Trophoblast cell (in vitro differentiated cells and primary cell): Measurements from ENCODE around the gene PTPRN2.
"Not testable (repeated sequence)": the region's sequence is repeated elsewhere in the genome, so short reads cannot be mapped to it uniquely, and the experiment has no call there.

ENCODE experiments used
- DNase-seq, 2 donors: peaks; one replicate each; pipeline ENCODE4 v3.0.0-alpha.2; 2016
- H2AFZ ChIP-seq: 2 replicates; pipeline ENCODE4 v1.6.1; 2013; ENCODE audit warnings: low read length, moderate library complexity, mild to moderate bottlenecking; ENCODE audit not compliant: insufficient read depth, poor library complexity
- H2AK5ac ChIP-seq: 2 replicates; pipeline ENCODE4 v1.6.1; 2013; ENCODE audit warnings: mild to moderate bottlenecking, low read length
- H2BK120ac ChIP-seq: 2 replicates; pipeline ENCODE4 v1.6.1; 2013; ENCODE audit warnings: low read length, mild to moderate bottlenecking, moderate library complexity; ENCODE audit not compliant: insufficient read depth, poor library complexity
- H2BK12ac ChIP-seq: 2 replicates; pipeline ENCODE4 v1.6.1; 2013; ENCODE audit warnings: mild to moderate bottlenecking, low read length, moderate library complexity
- H2BK5ac ChIP-seq: 2 replicates; pipeline ENCODE4 v1.6.1; 2013; ENCODE audit warnings: low read length, low read depth, moderate library complexity, mild to moderate bottlenecking; ENCODE audit not compliant: poor library complexity
- H3K14ac ChIP-seq: 2 replicates; pipeline ENCODE4 v1.6.1; 2013; ENCODE audit warnings: mild to moderate bottlenecking, low read length
- H3K18ac ChIP-seq: 2 replicates; pipeline ENCODE4 v1.6.1; 2013; ENCODE audit warnings: mild to moderate bottlenecking, low read length
- H3K23ac ChIP-seq: 2 replicates; pipeline ENCODE4 v1.6.1; 2013; ENCODE audit warnings: low read length
- H3K27ac ChIP-seq: 2 replicates; pipeline ENCODE4 v1.5.1; 2013; ENCODE audit warnings: low read depth, mild to moderate bottlenecking, inconsistent platforms, low read length, moderate library complexity
- H3K27me3 ChIP-seq: 2 replicates; pipeline ENCODE4 v1.6.1; 2013; ENCODE audit warnings: inconsistent platforms, mild to moderate bottlenecking, low read length, moderate library complexity; ENCODE audit not compliant: insufficient read depth
- H3K36me3 ChIP-seq, 2 experiments: 1 replicate in 1 of 2; 2 replicates in 1 of 2; pipeline ENCODE4 v1.6.1; 2013; ENCODE audit warnings: low read length in 2 of 2, mild to moderate bottlenecking in 2 of 2, moderate library complexity in 1 of 2; ENCODE audit not compliant: insufficient read depth in 2 of 2, control insufficient read depth in 1 of 2
- H3K4ac ChIP-seq: 2 replicates; pipeline ENCODE4 v1.6.1; 2013; ENCODE audit warnings: low read depth, mild to moderate bottlenecking, low read length, moderate library complexity
- H3K4me1 ChIP-seq, 2 experiments: 1 replicate in 1 of 2; 2 replicates in 1 of 2; pipeline ENCODE4 v1.6.1; 2013; ENCODE audit warnings: low read length in 2 of 2, mild to moderate bottlenecking in 2 of 2, moderate library complexity in 1 of 2; ENCODE audit not compliant: insufficient read depth in 2 of 2, control insufficient read depth in 1 of 2
- H3K4me2 ChIP-seq: 2 replicates; pipeline ENCODE4 v1.6.1; 2013; ENCODE audit warnings: inconsistent platforms, mild to moderate bottlenecking, low read length, moderate library complexity
- H3K4me3 ChIP-seq: 2 replicates; pipeline ENCODE4 v1.5.1; 2013; ENCODE audit warnings: mild to moderate bottlenecking, low read depth, low read length, inconsistent platforms
- H3K79me1 ChIP-seq: one replicate; pipeline ENCODE4 v1.6.1; 2013; ENCODE audit warnings: low read length
- H3K79me2 ChIP-seq: 2 replicates; pipeline ENCODE4 v1.6.1; 2013; ENCODE audit warnings: low read length, mild to moderate bottlenecking; ENCODE audit not compliant: control insufficient read depth, insufficient read depth, poor library complexity
- H3K9ac ChIP-seq: 2 replicates; pipeline ENCODE4 v1.6.1; 2013; ENCODE audit warnings: mild to moderate bottlenecking, low read length
- H3K9me3 ChIP-seq: 2 replicates; pipeline ENCODE4 v1.6.1; 2013; ENCODE audit warnings: low read depth, mild to moderate bottlenecking, control low read depth, inconsistent platforms, low read length; ENCODE audit not compliant: insufficient read depth
- H4K12ac ChIP-seq: 2 replicates; pipeline ENCODE4 v1.6.1; 2013; ENCODE audit warnings: low read depth, mild to moderate bottlenecking, low read length, moderate library complexity
- H4K8ac ChIP-seq: 2 replicates; pipeline ENCODE4 v1.6.1; 2013; ENCODE audit warnings: low read depth, mild to moderate bottlenecking, low read length, moderate library complexity
- H4K91ac ChIP-seq: one replicate; pipeline ENCODE4 v1.6.1; 2013; ENCODE audit warnings: low read depth, mild to moderate bottlenecking, low read length, moderate library complexity
- WGBS: extraction: QIAGEN DNeasy Blood & Tissue Kit; methylation state at CpG from one replicate; pipeline ENCODE4 v1.1.7; 2013; ENCODE audit warnings: missing lambda C conversion rate; ENCODE audit not compliant: insufficient read length, insufficient coverage; ENCODE audit errors: extremely low coverage; 5-methylcytosine and 5-hydroxymethylcytosine counted together

The PTPRN2 gene

DNA sequence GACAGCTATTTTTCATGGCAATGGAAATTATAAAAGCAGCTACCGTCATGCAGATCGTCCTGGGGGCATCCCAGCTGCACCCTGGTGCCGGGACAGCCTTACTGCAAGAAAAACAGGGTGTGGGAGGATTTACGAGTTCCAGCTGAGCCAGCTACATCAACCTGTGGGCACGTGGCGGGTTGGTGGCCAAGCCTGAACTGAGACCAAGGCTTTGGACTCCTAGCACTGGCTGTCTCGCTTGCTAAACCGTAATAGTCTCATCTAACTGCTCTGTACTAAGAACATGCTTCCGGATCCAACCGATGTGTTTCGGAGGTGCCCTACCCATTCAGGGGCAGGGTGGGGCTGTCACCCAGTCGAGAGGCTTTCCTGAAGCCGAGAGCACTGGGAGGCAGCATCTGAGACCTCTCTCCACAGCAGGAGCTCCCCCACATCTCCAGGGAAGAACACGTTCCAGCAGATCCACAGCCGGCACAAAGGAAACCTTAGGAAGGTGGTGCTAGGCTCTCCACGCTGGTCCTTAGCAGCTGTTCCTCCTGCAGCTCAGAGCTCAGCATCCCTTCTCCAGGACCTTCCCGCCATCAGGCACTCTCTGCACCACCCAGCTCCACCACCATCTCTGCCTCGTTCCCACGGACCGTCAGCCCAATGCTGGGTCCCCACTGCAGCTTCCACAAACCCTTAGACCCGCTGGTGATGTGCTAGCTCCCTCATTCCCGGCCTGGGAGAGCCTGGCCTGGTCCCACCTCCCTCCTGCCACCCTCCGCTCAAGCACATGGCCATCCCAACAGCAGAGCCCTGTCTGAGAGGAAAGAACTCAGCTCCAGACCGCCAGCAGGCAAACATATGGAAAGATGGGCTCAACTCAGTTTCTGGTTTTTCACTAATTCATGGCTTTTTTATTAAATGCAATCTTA is 158.5 kb downstream of the PTPRN2 start:
- Histone ChIP-seq H3K18ac (no peak overlapping the region), H3K23ac (no peak overlapping the region), H4K8ac (no peak overlapping the region), H3K27ac (no peak overlapping the region), H2BK120ac (no peak overlapping the region), H3K9ac (no peak overlapping the region), H3K14ac (no peak overlapping the region), H3K4me1 (no peaks in the 10 kb centered on the region), H3K27me3 (no peaks in the 10 kb centered on the region), H3K9me3 (peaks cover 5% of the 10 kb centered on the region), H4K91ac (no peak overlapping the region), H3K4me2 (no peak overlapping the region), H2BK5ac (no peak overlapping the region), H3K79me1 (no peaks in the 10 kb centered on the region), H2AK5ac (no peak overlapping the region), H3K36me3 (no peaks in the 10 kb centered on the region), H3K79me2 (no peaks in the 10 kb centered on the region), H3K4ac (no peak overlapping the region), H4K12ac (no peak overlapping the region), H2BK12ac (no peak overlapping the region), H2AFZ (no peak overlapping the region), H3K4me3 (no peak overlapping the region)
- no CpG with 5 or more reads among the region's 24 CpGs for WGBS
- DNase-seq = no peak

DNA sequence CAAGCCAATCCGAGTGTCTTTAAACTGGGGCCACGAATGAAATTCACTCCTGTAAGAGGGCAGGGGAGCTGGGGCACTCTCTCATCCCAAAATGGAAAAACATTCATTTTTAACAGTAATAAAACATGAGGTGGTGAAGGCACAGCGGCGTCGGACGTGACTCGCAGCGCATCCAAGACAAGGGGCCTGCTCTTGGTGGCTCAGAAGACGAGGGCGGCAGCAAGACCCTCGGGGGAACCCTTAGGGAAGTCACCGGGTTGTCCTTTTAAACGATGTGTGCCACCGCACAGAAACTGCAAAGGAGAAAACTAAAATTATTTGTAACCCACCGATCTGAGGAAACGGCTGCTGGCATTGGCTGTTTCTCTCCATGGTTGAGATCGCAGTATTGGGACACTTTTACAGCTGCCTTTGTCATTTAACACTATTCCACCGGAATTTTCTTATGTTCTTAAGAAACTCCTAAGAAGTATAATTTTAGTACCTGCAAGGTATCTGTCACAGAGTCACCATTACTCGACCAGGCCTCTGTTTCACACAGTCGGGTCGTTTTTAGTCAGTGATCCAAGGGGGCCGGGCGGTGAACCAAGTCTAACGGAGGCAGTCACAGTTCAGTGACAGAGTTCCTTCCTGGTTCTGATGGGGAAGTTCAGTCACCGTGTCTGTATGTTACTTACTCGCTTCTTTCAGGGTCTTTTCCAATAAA is 159.3 kb downstream of the PTPRN2 start:
- Histone ChIP-seq H3K9me3 (peaks cover 5% of the 10 kb centered on the region), H2BK5ac (no peak overlapping the region), H3K27ac (no peak overlapping the region), H3K4me2 (no peak overlapping the region), H4K8ac (no peak overlapping the region), H3K9ac (no peak overlapping the region), H3K79me1 (no peaks in the 10 kb centered on the region), H3K27me3 (no peaks in the 10 kb centered on the region), H4K12ac (no peak overlapping the region), H3K4ac (no peak overlapping the region), H2AK5ac (no peak overlapping the region), H3K4me3 (no peak overlapping the region), H4K91ac (no peak overlapping the region), H3K14ac (no peak overlapping the region), H3K18ac (no peak overlapping the region), H2BK12ac (no peak overlapping the region), H3K4me1 (no peaks in the 10 kb centered on the region), H3K36me3 (no peaks in the 10 kb centered on the region), H3K79me2 (no peaks in the 10 kb centered on the region), H2BK120ac (no peak overlapping the region), H2AFZ (no peak overlapping the region), H3K23ac (no peak overlapping the region)
- no CpG with 5 or more reads among the region's 26 CpGs for WGBS
- no peak for DNase-seq

DNA sequence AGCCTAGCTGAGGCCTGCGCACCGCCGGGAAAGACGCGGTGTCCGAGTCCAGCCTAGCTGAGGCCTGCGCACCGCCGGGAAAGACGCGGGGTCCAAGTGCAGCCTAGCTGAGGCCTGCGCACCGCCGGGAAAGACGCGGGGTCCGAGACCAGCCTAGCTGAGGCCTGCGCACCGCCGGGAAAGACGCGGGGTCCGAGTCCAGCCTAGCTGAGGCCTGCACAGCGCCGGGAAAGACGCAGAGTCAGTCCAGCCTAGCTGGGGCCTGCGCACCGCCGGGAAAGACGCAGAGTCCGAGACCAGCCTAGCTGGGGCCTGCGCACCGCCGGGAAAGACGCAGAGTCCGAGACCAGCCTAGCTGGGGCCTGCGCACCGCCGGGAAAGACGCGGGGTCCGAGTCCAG is 161.9 kb downstream of the PTPRN2 start:
- H2BK12ac ChIP-seq, H4K8ac ChIP-seq, H3K9me3 ChIP-seq, H3K79me2 ChIP-seq, H2AK5ac ChIP-seq, H3K4me1 ChIP-seq, H3K27me3 ChIP-seq, H3K4me2 ChIP-seq, H4K12ac ChIP-seq, DNase-seq, H3K27ac ChIP-seq, H3K14ac ChIP-seq, H3K79me1 ChIP-seq, H2BK5ac ChIP-seq, H3K9ac ChIP-seq, H4K91ac ChIP-seq, H2BK120ac ChIP-seq, H3K18ac ChIP-seq, H3K36me3 ChIP-seq, H3K4me3 ChIP-seq, H3K4ac ChIP-seq, H2AFZ ChIP-seq, H3K23ac ChIP-seq: not testable (repeated sequence)
- no CpG with 5 or more reads among the region's 42 CpGs for WGBS

DNA sequence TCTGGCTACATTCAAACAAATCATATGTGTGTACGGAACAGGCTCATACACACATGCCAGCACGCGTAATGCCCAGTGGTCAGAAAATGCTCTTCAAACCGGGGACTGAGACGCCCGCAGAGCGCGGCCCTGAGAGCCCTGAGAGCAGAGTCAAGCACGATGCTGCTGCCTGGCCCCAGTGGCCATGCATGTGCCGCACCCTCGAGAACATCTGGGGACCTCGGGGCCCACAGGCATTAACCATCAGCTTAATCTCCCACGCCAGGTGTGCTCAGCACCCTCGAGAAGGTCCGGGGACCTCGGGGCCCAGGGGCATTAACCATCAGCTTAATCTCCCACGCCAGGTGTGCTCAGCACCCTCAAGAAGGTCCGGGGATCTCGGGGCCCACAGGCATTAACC is 163.1 kb downstream of the PTPRN2 start:
- H2BK120ac ChIP-seq = no peak overlapping the region
- no peak overlapping the region for H4K8ac ChIP-seq
- no peak overlapping the region for H3K23ac ChIP-seq
- no peak overlapping the region for H3K14ac ChIP-seq
- H4K12ac ChIP-seq = no peak overlapping the region
- H3K36me3 ChIP-seq = no peaks in the 10 kb centered on the region
- H3K79me2 ChIP-seq = no peaks in the 10 kb centered on the region
- H3K27ac ChIP-seq = no peak overlapping the region
- DNase-seq = no peak
- H3K4me1 ChIP-seq = no peaks in the 10 kb centered on the region
- H2AFZ ChIP-seq = no peak overlapping the region
- H3K79me1 ChIP-seq = no peaks in the 10 kb centered on the region
- no peak overlapping the region for H3K4me3 ChIP-seq
- H3K4ac ChIP-seq = no peak overlapping the region
- H3K27me3 ChIP-seq = no peaks in the 10 kb centered on the region
- H3K9me3 ChIP-seq = peaks cover 3% of the 10 kb centered on the region
- no CpG with 5 or more reads among the region's 19 CpGs for WGBS
- no peak overlapping the region for H3K18ac ChIP-seq
- H2AK5ac ChIP-seq = no peak overlapping the region
- no peak overlapping the region for H3K9ac ChIP-seq
- no peak overlapping the region for H2BK12ac ChIP-seq
- no peak overlapping the region for H3K4me2 ChIP-seq
- H2BK5ac ChIP-seq = no peak overlapping the region
- H4K91ac ChIP-seq = no peak overlapping the region
